HG03064 (cell line): Measurements from ENCODE around the gene SLC15A3.

Experiments used
- ATAC-seq: cut with Tn5 transposase; IDR thresholded peaks from one replicate; pipeline ENCODE4 v1.9.1; 2021; ENCODE audit warnings: low read depth; ENCODE audit not compliant: unreplicated experiment

The SLC15A3 gene

DNA sequence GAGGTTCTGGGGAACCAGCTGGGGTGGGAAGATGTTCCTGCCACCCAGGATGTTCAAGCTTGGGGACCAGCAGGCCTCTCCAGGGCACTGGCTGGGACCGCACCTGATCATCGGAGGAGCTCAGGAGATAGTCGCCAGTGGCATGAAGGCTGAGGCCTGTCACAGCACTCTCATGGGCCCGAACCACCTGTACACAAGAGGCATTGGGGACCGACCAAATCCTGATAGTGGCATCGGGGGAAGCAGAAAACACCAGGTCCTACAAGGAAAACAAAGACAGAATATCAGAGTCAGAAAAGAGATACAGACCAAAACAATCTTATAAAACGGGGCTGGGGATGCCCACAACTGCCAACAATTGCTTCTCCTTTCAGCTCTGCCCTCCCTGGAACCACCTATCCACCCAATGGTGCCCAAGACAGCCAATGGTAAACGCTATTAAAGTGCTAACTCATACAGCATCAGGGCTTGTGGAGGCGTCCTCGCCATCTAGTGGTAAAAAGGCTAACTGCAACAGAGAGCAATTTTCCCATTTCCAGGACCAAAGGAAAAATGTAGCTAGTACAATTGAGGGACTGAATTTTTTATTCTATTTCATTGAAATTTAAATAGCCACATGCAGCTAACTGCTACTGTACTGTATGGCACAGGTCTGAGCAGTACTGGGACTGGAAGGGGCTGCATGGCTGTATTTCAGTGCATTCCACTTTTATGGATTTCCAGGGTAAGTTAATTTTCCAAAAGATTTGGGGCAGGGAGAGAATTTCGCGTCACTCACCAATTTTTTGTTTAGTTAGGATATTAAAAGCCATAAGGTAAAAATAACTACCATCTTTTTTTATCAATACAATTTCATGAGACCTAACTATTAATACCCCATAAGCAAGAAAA, 52.7 kb downstream of the SLC15A3 start:
- no peak for ATAC-seq

DNA sequence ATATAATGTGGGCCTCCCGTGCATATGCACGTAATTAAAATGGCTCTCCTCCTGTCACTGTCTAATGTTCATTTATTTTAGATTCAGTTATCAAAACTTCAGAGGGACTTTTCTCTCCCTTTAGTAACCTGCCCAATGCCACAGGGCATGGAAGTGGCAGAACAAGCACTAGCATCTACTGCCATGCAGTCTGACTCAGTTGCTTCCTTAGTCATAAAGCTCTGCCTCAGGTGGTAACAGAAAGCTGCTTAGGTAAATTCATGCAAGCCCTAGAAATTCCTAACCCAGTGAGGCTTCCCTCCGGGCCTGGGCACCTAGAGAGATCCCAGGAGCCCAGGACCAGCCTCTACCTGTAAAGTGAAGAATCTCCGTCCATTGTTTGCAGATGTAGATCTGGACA, 54.5 kb downstream of the SLC15A3 start:
- ATAC-seq: no peak

DNA sequence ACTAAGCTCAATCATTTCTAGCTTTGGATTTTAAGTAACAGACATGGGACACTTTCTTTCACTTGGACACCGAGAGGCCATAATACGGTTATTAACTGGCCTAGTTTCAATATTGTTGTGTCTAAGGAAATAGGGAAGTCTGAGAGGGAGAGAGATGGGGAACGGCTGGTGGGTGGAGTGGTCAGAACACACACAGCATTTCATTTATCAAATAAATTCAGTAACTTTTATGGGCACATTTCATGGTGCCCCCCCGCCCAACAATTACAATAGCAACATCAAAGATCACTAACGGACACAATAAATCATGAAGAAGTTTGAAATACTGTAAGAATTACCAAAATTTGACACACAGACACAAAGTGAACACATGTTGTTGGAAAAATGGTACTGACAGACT, 56.3 kb downstream of the SLC15A3 start:
- no peak for ATAC-seq

DNA sequence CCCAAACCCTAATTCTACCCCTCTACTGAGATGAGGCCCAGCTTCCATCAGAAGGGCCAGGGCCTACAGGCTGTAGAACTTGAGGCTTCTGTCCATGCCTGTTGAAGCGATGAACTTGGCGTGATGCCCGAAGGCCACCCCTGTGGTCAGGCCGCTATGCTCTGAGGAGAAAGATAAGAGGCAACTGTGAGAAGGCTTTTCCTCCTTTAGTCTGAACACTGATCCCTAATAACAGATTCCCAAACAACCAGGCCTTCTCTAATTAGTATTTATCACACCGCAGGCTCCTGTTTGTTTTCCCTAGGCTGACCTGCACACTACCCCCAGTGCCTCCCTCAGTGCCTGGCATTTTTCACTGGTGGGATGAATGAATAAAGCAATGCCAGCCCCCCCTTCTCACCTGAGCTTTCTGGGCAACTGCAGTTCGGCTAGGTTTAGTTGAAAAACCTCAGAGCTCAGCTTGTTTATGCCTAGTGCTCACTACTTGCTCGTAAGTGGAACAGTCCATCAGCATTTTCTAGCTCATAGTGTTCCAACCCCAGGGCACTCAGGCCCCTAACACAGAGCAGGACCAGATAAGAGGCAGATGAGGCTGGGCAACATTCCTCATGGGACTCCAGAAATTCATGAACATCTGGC, 60.8 kb downstream of the SLC15A3 start:
- ATAC-seq: no peak

DNA sequence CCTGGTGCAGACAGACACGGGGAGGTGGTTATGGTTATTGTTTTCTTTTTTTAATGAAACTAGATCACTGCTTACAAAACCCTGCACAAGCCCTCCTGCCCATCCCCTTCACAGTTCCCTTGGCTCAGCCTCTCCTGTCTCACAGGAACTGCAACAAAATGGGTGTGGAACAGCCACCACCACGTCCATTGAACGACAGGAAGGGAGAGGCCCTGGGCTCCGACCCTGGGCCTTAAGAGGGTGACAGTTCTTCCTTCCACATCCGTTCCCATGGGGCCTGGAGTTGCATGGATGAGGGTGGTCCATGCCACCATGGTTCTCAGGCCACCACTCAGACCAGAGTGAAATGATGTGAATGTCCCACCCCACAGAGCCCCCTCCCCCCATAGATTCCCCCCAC, 61.3 kb downstream of the SLC15A3 start:
- no peak for ATAC-seq

DNA sequence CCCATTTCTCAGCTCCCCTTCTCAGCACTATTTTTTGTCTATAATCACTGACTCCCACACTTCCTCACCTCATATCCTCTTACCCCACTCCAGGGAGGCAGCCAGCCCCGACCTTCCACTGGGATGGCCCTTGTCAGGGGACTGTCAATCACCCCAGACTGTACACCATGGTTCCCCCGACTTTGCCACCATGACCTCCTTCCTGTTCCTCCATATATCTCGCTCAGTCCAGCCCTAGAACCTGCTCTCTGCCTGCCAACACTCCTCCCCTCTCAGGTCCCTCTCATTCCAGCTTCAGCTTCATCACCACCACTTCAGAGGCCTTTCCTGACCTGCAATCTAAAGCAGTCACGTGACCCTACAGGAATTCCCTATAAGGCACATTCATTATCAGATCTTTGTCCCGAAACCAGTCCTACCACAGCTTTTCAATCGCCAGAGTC, 62.1 kb downstream of the SLC15A3 start:
- ATAC-seq: no peak

DNA sequence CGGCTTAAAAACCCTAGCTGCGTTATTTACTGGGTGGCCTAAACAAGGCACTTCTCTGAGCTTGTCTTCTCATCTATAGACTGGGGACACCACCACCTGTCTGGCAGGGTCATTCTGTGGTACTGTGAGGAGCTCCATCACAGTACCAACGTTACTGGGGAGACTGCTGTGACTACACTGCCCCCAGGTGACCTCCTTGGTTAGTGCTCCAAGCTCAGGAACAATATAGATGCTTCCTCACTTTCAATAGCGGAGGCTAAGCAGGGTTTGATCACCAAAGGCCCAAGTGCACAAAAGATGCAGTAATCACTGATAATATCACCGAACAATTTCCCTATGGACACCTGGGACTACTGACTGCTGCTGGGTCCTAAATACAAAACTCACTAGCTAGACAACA, 64.4 kb downstream of the SLC15A3 start:
- ATAC-seq: no peak
